Prostate gland (tissue), 2 donors: ENCODE data around the gene CA9. TPM values are rescaled to one million over a fixed set of nuclear protein-coding genes. Genes with fewer than 3 reads are reported as not detected.
A peak's percentile ranks its signal among the peaks of the same experiment; 100 is the strongest.

Experiments
- DNase-seq: peaks from one replicate; pipeline ENCODE4 v3.0.0-alpha.2; 2019; ENCODE audit warnings: low spot score
- H3K27ac ChIP-seq, 2 donors: fragments of 200-600 bp; sonication (generic); 2 replicates each; pipeline ENCODE4 v1.5.1; 2017 to 2019
- H3K27me3 ChIP-seq: fragments of 200-600 bp; sonication (generic); replicated peaks from 2 replicates; pipeline ENCODE4 v1.5.1; 2019; ENCODE audit not compliant: insufficient read depth
- H3K36me3 ChIP-seq, 2 donors: fragments of 200-600 bp; sonication (generic); 1 replicate in 1 of 2; 2 replicates in 1 of 2; pipeline versions ENCODE4 v1.5.1 to v1.8.1; 2017 to 2019
- H3K4me1 ChIP-seq: fragments of 200-600 bp; sonication (generic); replicated peaks from 2 replicates; pipeline ENCODE4 v1.5.1; 2019
- H3K4me3 ChIP-seq, 2 donors: fragments of 200-600 bp; sonication (generic); 2 replicates each; pipeline ENCODE4 v1.5.1; 2017 to 2019
- H3K9me3 ChIP-seq: fragments of 200-600 bp; sonication (generic); 2 replicates; pipeline ENCODE4 v1.5.1; 2017
- POLR2A ChIP-seq: fragments of 450-650 bp; IDR thresholded peaks from one replicate; pipeline ENCODE4 v1.6.1; 2016; ENCODE audit warnings: antibody characterized with exemption, mild to moderate bottlenecking
- POLR2AphosphoS5 ChIP-seq: sonication (generic); formaldehyde crosslinking; IDR thresholded peaks from one replicate; pipeline ENCODE4 v1.6.1; 2017; ENCODE audit warnings: antibody characterized with exemption
- WGBS: methylation state at CpG from one replicate; pipeline ENCODE4 v1.1.5; 2018; 5-methylcytosine and 5-hydroxymethylcytosine counted together
- intact Hi-C: fragments of 100-400 bp; cut with DNase I; formaldehyde crosslinking; loops from one replicate; pipeline ENCODE4 v1.14.2; 2022
- total RNA-seq, 2 donors: library from RNA; depleted of rRNA; stranded (reverse); fragments of >200 nt; gene quantifications; one replicate each; pipeline ENCODE4 v1.1.0, GENCODE V29; 2016
- TF ChIP-seq, protein P1 (sequence below), 4 experiments: fragments of 200-600 bp in 2 of 4; fragments of 450-650 bp in 2 of 4; sonication (generic) in 2 of 4; IDR thresholded peaks; 1 replicate in 3 of 4; 2 replicates in 1 of 4; pipeline ENCODE4 v1.5.1; 2016 to 2019; ENCODE audit warnings: antibody characterized with exemption in 4 of 4, mild to moderate bottlenecking in 2 of 4, moderate library complexity in 2 of 4

Gene CA9
- total RNA-seq, 2 donors from 2014 or later = not detected

DNA sequence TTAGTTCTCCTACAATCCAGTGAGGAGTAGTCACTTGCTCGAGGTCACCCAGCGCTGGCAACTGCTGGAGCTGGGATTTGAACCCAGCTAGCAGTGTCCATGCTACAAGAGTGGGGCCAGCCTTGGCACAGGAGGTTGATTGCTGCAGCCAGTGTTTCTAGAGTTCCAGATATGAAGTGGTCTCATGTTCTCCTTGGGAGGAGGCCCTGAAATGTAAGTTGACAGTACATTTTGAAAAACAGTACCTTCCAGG is 14.8 kb upstream of the CA9 start:
- Histone ChIP-seq H3K4me1 (no peaks in the 10 kb centered on the region), H3K27ac (peak overlapping the region; percentile 85 to 93), H3K9me3 (no peaks in the 10 kb centered on the region), H3K4me3 (peak overlapping the region; percentile 84 to 91), H3K27me3 (no peaks in the 10 kb centered on the region), H3K36me3 (no peaks in the 10 kb centered on the region)
- intact Hi-C loops = loop anchor here (5.0 kb wide), 1 partner anchor 73 kb away; the partner anchor contains the start of genes CREB3 and TLN1
- TF ChIP-seq POLR2A (no peak), POLR2AphosphoS5 (no peak)
- TF ChIP-seq, protein P1, sequence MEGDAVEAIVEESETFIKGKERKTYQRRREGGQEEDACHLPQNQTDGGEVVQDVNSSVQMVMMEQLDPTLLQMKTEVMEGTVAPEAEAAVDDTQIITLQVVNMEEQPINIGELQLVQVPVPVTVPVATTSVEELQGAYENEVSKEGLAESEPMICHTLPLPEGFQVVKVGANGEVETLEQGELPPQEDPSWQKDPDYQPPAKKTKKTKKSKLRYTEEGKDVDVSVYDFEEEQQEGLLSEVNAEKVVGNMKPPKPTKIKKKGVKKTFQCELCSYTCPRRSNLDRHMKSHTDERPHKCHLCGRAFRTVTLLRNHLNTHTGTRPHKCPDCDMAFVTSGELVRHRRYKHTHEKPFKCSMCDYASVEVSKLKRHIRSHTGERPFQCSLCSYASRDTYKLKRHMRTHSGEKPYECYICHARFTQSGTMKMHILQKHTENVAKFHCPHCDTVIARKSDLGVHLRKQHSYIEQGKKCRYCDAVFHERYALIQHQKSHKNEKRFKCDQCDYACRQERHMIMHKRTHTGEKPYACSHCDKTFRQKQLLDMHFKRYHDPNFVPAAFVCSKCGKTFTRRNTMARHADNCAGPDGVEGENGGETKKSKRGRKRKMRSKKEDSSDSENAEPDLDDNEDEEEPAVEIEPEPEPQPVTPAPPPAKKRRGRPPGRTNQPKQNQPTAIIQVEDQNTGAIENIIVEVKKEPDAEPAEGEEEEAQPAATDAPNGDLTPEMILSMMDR (IDR thresholded peaks at IDR 0.05) = no peak
- no peak for DNase-seq
- 7% methylated on average over 2 of the region's 2 CpGs for whole genome bisulfite sequencing

DNA sequence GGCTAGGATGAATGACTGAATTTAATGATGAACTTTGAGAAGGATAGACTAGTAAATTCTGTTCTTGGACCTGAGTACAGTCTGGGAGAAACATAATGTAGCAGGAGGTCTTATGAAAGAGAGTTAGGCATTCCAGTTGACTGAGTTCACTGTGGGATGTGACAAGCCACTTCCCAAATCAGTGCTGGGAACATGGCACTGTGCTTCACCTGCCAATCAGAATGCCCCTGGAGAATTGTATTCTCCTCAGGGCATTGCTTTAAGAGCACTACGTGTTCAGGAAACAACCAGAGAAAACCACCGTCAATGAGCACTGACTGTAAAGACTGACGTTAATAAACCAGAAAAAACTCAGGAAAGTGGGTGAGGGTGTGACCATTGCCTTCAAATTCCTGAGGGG is 14.4 kb upstream of the CA9 start:
- H3K27ac ChIP-seq = peak overlapping the region; percentile 85 to 93
- intact Hi-C loops = loop anchor here (5.0 kb wide), 1 partner anchor 73 kb away; the partner anchor contains the start of genes CREB3 and TLN1

DNA sequence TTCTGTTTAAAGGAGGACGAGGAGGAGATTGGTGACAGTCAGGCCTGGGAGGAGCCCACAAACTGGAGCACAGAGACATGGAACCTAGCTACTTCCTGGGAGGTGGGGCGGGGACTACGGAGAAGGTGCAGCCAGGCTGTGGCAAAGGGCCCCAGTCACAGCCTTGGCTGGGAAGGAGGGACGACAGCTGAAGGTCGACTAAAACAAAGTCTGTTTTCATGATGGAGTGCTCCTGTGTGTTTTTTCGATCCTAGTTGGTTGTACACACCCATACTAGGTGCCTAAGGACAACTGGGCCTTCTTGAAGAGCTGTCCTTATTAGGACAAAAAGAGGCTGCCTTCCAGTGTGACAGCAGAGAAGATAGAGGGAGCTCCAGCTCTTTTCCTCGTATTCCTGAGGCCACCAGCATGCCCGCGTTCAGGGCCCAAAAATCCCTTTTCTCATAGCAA is 12.7 kb upstream of the CA9 start:
- no peaks in the 10 kb centered on the region for H3K9me3 ChIP-seq
- no peak for TF ChIP-seq POLR2A
- peak; percentile 43 for TF ChIP-seq POLR2AphosphoS5
- TF ChIP-seq, protein P1 (IDR thresholded peaks at IDR 0.05) = peak in 3 of 4 experiments; percentile 25 to 52 (median 48)
- H3K4me1 ChIP-seq = no peaks in the 10 kb centered on the region
- intact Hi-C loops = loop anchor here (5.0 kb wide), 1 partner anchor 36 kb away; no protein-coding TSS in a partner anchor
- no peaks in the 10 kb centered on the region for H3K36me3 ChIP-seq
- DNase-seq = no peak
- H3K4me3 ChIP-seq = no peak overlapping the region
- H3K27ac ChIP-seq = peak overlapping the region; percentile 85 to 93
- WGBS = 61% methylated on average over 9 of the region's 9 CpGs
- no peaks in the 10 kb centered on the region for H3K27me3 ChIP-seq

More for the DNA sequence above, 14.4 kb upstream of the CA9 start:
- Histone ChIP-seq H3K4me1 (no peaks in the 10 kb centered on the region), H3K36me3 (no peaks in the 10 kb centered on the region), H3K4me3 (peak overlapping the region in 1 of 2 donors; percentile 84), H3K27me3 (no peaks in the 10 kb centered on the region), H3K9me3 (no peaks in the 10 kb centered on the region)
- TF ChIP-seq POLR2A (no peak), POLR2AphosphoS5 (peak; percentile 29)
- TF ChIP-seq, protein P1 (IDR thresholded peaks at IDR 0.05) = no peak
- no peak for DNase-seq
- 56% methylated on average over 3 of the region's 3 CpGs for WGBS

DNA sequence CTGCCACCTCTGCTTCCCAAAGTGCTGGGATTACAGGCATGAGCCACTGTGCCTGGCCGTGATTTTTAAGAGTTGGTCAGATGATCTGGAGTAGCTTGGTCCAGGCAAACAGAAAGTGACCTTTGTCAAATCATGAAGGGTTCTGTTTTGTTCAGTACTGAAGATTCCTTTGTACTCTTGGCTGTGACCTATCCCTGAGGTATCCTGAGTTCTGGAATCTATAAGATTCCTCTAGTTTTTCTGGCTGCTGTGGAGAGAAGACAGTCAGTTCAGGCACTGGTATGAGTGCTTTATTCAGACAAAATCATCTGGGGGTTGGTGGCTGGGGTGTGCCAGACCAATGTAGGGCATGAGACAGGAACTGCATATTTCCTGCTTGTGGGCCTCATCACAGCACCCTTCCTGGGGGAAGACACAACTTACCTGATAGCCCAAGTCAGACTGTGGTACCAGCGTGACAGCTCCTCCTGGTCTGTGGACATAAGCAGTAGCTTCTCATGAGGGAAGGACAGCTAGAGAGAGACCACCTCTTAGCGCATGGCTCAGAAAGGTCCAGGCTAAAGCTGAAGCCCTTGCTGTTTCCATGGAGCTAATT is 11.9 kb upstream of the CA9 start:
- Histone ChIP-seq H3K27me3 (no peaks in the 10 kb centered on the region), H3K9me3 (no peaks in the 10 kb centered on the region), H3K4me1 (no peaks in the 10 kb centered on the region), H3K36me3 (no peaks in the 10 kb centered on the region), H3K27ac (peak overlapping the region; percentile 85 to 93), H3K4me3 (no peak overlapping the region)
- WGBS = 80% methylated on average over 3 of the region's 3 CpGs
- no peak for DNase-seq
- TF ChIP-seq POLR2A (no peak), POLR2AphosphoS5 (no peak)
- TF ChIP-seq, protein P1 (IDR thresholded peaks at IDR 0.05) = no peak
- intact Hi-C loops = loop anchor here (5.0 kb wide), 1 partner anchor 35 kb away; no protein-coding TSS in a partner anchor

DNA sequence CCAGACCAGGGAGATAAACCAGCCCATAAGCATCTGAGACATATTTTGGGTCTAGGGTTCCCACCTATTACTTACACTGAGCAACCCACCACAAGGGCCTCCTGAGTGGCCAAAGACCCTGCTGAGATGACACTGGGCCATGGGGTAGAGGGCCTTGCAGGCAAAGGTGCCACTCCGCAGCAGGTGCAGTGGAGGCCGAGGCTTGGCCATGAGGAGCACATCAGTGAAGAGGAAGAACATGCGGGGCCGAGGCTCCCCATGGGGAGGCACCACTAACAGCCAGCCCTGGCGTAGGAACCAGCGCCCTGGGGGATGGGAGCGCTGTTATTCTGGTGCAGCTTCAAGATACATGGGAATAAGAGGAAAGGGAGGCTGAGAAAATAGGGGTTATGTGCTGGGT is 11.3 kb upstream of the CA9 start:
- Histone ChIP-seq H3K27me3 (no peaks in the 10 kb centered on the region), H3K36me3 (no peaks in the 10 kb centered on the region), H3K27ac (peak overlapping the region; percentile 85 to 93), H3K4me1 (no peaks in the 10 kb centered on the region), H3K9me3 (no peaks in the 10 kb centered on the region), H3K4me3 (no peak overlapping the region)
- TF ChIP-seq, protein P1 (IDR thresholded peaks at IDR 0.05) = no peak
- intact Hi-C loops = loop anchor here (5.0 kb wide), 1 partner anchor 35 kb away; no protein-coding TSS in a partner anchor
- no peak for DNase-seq
- 92% methylated on average over 7 of the region's 7 CpGs for WGBS
